HepG2 (cell line): ENCODE data around the gene RIPK1. TPM values are rescaled to one million over a fixed set of nuclear protein-coding genes. Genes with fewer than 3 reads are reported as not detected.

ENCODE experiments used
- BHLHE40 ChIP-seq: IDR thresholded peaks from 2 replicates; pipeline ENCODE4 v1.6.1; 2011; ENCODE audit warnings: low read length, improper control_type of control experiment
- CSRNP1 ChIP-seq: sonication (generic); formaldehyde crosslinking; IDR thresholded peaks from 2 replicates; pipeline ENCODE4 v1.8.1; 2023; ENCODE audit warnings: mild to moderate bottlenecking, missing genetic modification reagents
- CSRNP2 ChIP-seq: sonication (generic); formaldehyde crosslinking; conservative IDR thresholded peaks from 2 replicates; pipeline ENCODE4 v1.8.0; 2022; ENCODE audit warnings: low read depth, missing genetic modification reagents
- HNRNPK ChIP-seq: fragments of 200-400 bp; formaldehyde crosslinking; IDR thresholded peaks from 2 replicates; pipeline ENCODE4 v1.6.1; 2018; ENCODE audit warnings: low read length, low read depth, moderate library complexity, mild to moderate bottlenecking; ENCODE audit not compliant: poor library complexity, severe bottlenecking
- KLF11 ChIP-seq: IDR thresholded peaks from 2 replicates; pipeline ENCODE4 v1.6.1; 2016; ENCODE audit warnings: missing compliant biosample characterization
- NBN ChIP-seq: fragments of 450-650 bp; conservative IDR thresholded peaks from 2 replicates; pipeline ENCODE4 v1.6.1; 2017
- TIGD3 ChIP-seq: sonication (generic); formaldehyde crosslinking; IDR thresholded peaks from 2 replicates; pipeline ENCODE4 v1.5.1; 2020; ENCODE audit warnings: mild to moderate bottlenecking, missing genetic modification reagents, borderline replicate concordance
- UBTF ChIP-seq: sonication (generic); formaldehyde crosslinking; IDR thresholded peaks from 2 replicates; pipeline ENCODE4 v1.4.0; 2020; ENCODE audit warnings: mild to moderate bottlenecking, missing genetic modification reagents
- ZNF512 ChIP-seq: sonication (generic); formaldehyde crosslinking; IDR thresholded peaks from 2 replicates; pipeline ENCODE4 v1.4.0; 2020; ENCODE audit warnings: mild to moderate bottlenecking, missing genetic modification reagents
- ZSCAN22 ChIP-seq: sonication (generic); formaldehyde crosslinking; IDR thresholded peaks from 2 replicates; pipeline ENCODE4 v1.4.0; 2020; ENCODE audit warnings: mild to moderate bottlenecking, missing genetic modification reagents
- ZUFSP ChIP-seq: sonication (generic); formaldehyde crosslinking; IDR thresholded peaks from 2 replicates; pipeline ENCODE4 v1.9.0; 2021; ENCODE audit warnings: missing genetic modification reagents, mild to moderate bottlenecking, borderline replicate concordance
- polyA plus RNA-seq, 8 experiments: library from polyadenylated mRNA; depleted of rRNA in 3 of 8; stranded (reverse) in 7 of 8; unstranded in 1 of 8; fragments of >200 nt; fragmentation: Illumina TruSeq in 4 of 8; extraction: Trizol in 4 of 8; gene quantifications; 2 replicates each; pipeline versions ENCODE4 v1.2.1 to v1.2.3, GENCODE V29; 2011 to 2016; ENCODE audit warnings: low read depth in 4 of 8, missing spikeins in 1 of 8, mixed read lengths in 1 of 8; ENCODE audit not compliant: insufficient read depth in 1 of 8
- total RNA-seq, 5 experiments: library from RNA; depleted of rRNA; stranded (reverse); fragments of >200 nt; fragmentation: Illumina TruSeq; extraction: Trizol; gene quantifications; 2 replicates each; pipeline ENCODE4 v1.2.3, GENCODE V29; 2016; ENCODE audit warnings: low read depth in 1 of 5

Gene RIPK1
- total and polyA plus RNA-seq, 2 of the 13 experiments (the other 11 are each of a cell fraction or from before 2014, with no cell fraction given) = 9.0 to 10.3 TPM

GRCh38 chr6:3136292-3137011, 68.2 kb downstream of the RIPK1 start (continued):
- TF ChIP-seq NBN (no peak), KLF11 (CRISPR knock-in tag) (no peak), TIGD3 (no peak), ZNF512 (no peak), CSRNP2 (CRISPR knock-in tag) (no peak), ZUFSP (no peak), BHLHE40 (no peak), UBTF (CRISPR knock-in tag) (no peak), HNRNPK (no peak), ZSCAN22 (CRISPR knock-in tag) (0 out of 2 replicates have a peak, but pooled peaks have one; percentile 13), CSRNP1 (CRISPR knock-in tag) (no peak)
